B cell (primary cell): ENCODE data around the gene L3MBTL4. TPM values are rescaled to one million over a fixed set of nuclear protein-coding genes. Genes with fewer than 3 reads are reported as not detected.

Source experiments
- ATAC-seq: fragments of 200-7000 bp; cut with Tn5 transposase; one replicate; pipeline ENCODE4 v1.10.0; 2021; ENCODE audit warnings: low read depth, mild to moderate bottlenecking, moderate number of reproducible peaks, moderate library complexity
- CTCF ChIA-PET: fragments of 350-600 bp; sonication (Branson Sonifier 250); formaldehyde crosslinking; loops from one replicate; lab custom pipeline; 2021; ENCODE audit warnings: antibody characterized with exemption, inconsistent platforms; lab: Charles Lee
- POLR2A ChIA-PET: fragments of 350-600 bp; sonication (Branson Sonifier 250); formaldehyde crosslinking; loops from one replicate; lab custom pipeline; 2021; ENCODE audit warnings: antibody characterized with exemption; lab: Charles Lee
- DNase-seq: peaks from one replicate; pipeline ENCODE4 v3.0.0; 2013
- H2AFZ ChIP-seq: 2 replicates; pipeline ENCODE4 v1.6.1; 2012; ENCODE audit warnings: mild to moderate bottlenecking, low read depth, low read length; ENCODE audit not compliant: insufficient read depth, poor library complexity, severe bottlenecking
- H3K27ac ChIP-seq, 2 donors: 1 replicate in 1 of 2; 2 replicates in 1 of 2; pipeline ENCODE4 v1.5.1; 2012 to 2013; ENCODE audit warnings: low read length in 2 of 2, mild to moderate bottlenecking in 2 of 2, moderate library complexity in 1 of 2
- H3K27me3 ChIP-seq, 4 experiments: fragments of 200-600 bp in 1 of 4; sonication (generic) in 1 of 4; replicated peaks in 1 of 4; 1 replicate in 2 of 4; 2 replicates in 2 of 4; pipeline versions ENCODE4 v1.6.1 to v1.7.0; 2013 to 2016; ENCODE audit warnings: low read length in 3 of 4, mild to moderate bottlenecking in 2 of 4, mixed read lengths in 1 of 4, moderate library complexity in 1 of 4; ENCODE audit not compliant: insufficient read depth in 4 of 4, control insufficient read depth in 3 of 4; ENCODE audit errors: control extremely low read depth in 1 of 4
- H3K36me3 ChIP-seq, 2 experiments: replicated peaks in 1 of 2; 1 replicate in 1 of 2; 2 replicates in 1 of 2; pipeline versions ENCODE4 v1.6.1 to v1.7.1; 2013; ENCODE audit warnings: low read length in 1 of 2; ENCODE audit not compliant: insufficient read depth in 2 of 2, control insufficient read depth in 1 of 2; ENCODE audit errors: control extremely low read depth in 1 of 2, extremely low read depth in 1 of 2
- H3K4me1 ChIP-seq, 2 donors: fragments of 200-600 bp in 1 of 2; sonication (generic) in 1 of 2; 1 replicate in 1 of 2; 2 replicates in 1 of 2; pipeline versions ENCODE4 v1.5.1 to v1.6.1; 2013 to 2017; ENCODE audit warnings: low read length in 2 of 2; ENCODE audit not compliant: control insufficient read depth in 2 of 2, insufficient read depth in 2 of 2
- H3K4me2 ChIP-seq: replicated peaks from 2 replicates; pipeline ENCODE3; 2012; ENCODE audit warnings: mild to moderate bottlenecking, low read depth, low read length; ENCODE audit not compliant: poor library complexity, severe bottlenecking
- H3K4me3 ChIP-seq, 5 experiments: fragments of 200-600 bp in 1 of 5; sonication (generic) in 1 of 5; 1 replicate in 3 of 5; 2 replicates in 2 of 5; pipeline versions ENCODE4 v1.5.1 to v1.7.0; 2011 to 2016; ENCODE audit warnings: low read length in 4 of 5, mild to moderate bottlenecking in 4 of 5, low read depth in 2 of 5, control low read depth in 1 of 5, moderate library complexity in 1 of 5; ENCODE audit not compliant: insufficient read depth in 1 of 5; ENCODE audit errors: control extremely low read depth in 1 of 5, extremely low read depth in 1 of 5
- H3K79me2 ChIP-seq: fragments of 200-600 bp; sonication (generic); one replicate; pipeline ENCODE4 v1.6.0; 2016; ENCODE audit warnings: low read length; ENCODE audit not compliant: control insufficient read depth, insufficient read depth
- H3K9ac ChIP-seq: fragments of 200-600 bp; sonication (generic); 2 replicates; pipeline ENCODE4 v1.6.1; 2017; ENCODE audit warnings: mild to moderate bottlenecking, low read length, moderate library complexity
- H3K9me3 ChIP-seq, 3 donors: one replicate each; pipeline versions ENCODE4 v1.6.1 to v1.7.1; 2013; ENCODE audit warnings: low read length in 2 of 3; ENCODE audit not compliant: control insufficient read depth in 2 of 3, insufficient read depth in 1 of 3; ENCODE audit errors: control extremely low read depth in 1 of 3
- H4K20me1 ChIP-seq: 2 replicates; pipeline ENCODE4 v1.6.0; 2012; ENCODE audit warnings: mild to moderate bottlenecking, low read length; ENCODE audit not compliant: insufficient read depth, control insufficient read depth, poor library complexity, severe bottlenecking
- H3K27ac Mint-ChIP-seq: one replicate; pipeline ENCODE4 v1.8.0; 2021; ENCODE audit warnings: mixed read lengths
- H3K27me3 Mint-ChIP-seq: one replicate; pipeline ENCODE4 v1.8.0; 2021; ENCODE audit warnings: mixed read lengths
- H3K4me1 Mint-ChIP-seq: one replicate; pipeline ENCODE4 v1.8.0; 2021; ENCODE audit warnings: mixed read lengths
- H3K4me3 Mint-ChIP-seq: one replicate; pipeline ENCODE4 v1.8.0; 2021; ENCODE audit warnings: mixed read lengths
- H3K9me3 Mint-ChIP-seq: one replicate; pipeline ENCODE4 v1.8.0; 2022; ENCODE audit warnings: mixed read lengths; ENCODE audit not compliant: insufficient read depth
- CTCF ChIP-seq: fragments of 200-600 bp; IDR thresholded peaks from one replicate; pipeline ENCODE4 v1.8.0; 2022; ENCODE audit warnings: antibody characterized with exemption, mild to moderate bottlenecking
- EZH2 ChIP-seq: IDR thresholded peaks from 2 replicates; pipeline ENCODE4 v1.6.1; 2012; ENCODE audit warnings: borderline replicate concordance, low read depth, mild to moderate bottlenecking, moderate library complexity, low read length; ENCODE audit not compliant: insufficient read depth, poor library complexity, severe bottlenecking
- WGBS: methylation state at CpG from one replicate; pipeline ENCODE4 v1.1.5; 2013; ENCODE audit warnings: missing lambda C conversion rate; ENCODE audit not compliant: insufficient coverage; 5-methylcytosine and 5-hydroxymethylcytosine counted together
- intact Hi-C: fragments of 100-400 bp; cut with micrococcal nuclease; formaldehyde crosslinking; loops from one replicate; pipeline ENCODE4 v1.10.0; 2022
- polyA plus RNA-seq: library from polyadenylated mRNA; depleted of rRNA; stranded (reverse); fragments of >200 nt; gene quantifications from 2 replicates; pipeline ENCODE4 v1.2.3, GENCODE V29; 2012
- total RNA-seq, 2 donors: library from RNA; stranded (reverse); fragments of 120-200 nt in 1 of 2; gene quantifications; 1 replicate in 1 of 2; 2 replicates in 1 of 2; pipeline versions ENCODE4 v1.2.3 to v1.2.4, GENCODE V29; 2013 to 2022

Gene L3MBTL4
- total and polyA plus RNA-seq, 2 donors (not counting 1 experiment from before 2014, with no cell fraction given): 3.0 to 11.9 TPM

- Mint-ChIP-seq H3K27ac (no peak overlapping the region), H3K4me3 (no peak overlapping the region)
Observed at GRCh38 chr18:6023551-6023950, 391.2 kb downstream of the L3MBTL4 start.

GRCh38 chr18:6022845-6023244 lies 391.9 kb downstream of the L3MBTL4 start:
- H3K27ac Mint-ChIP-seq: no peak overlapping the region
- ATAC-seq (no peak), DNase-seq (no peak)
- ChIA-PET CTCF (no interaction called here), POLR2A (no interaction called here)
- Histone ChIP-seq H3K27ac (no peak overlapping the region), H3K79me2 (no peaks in the 10 kb centered on the region), H3K9ac (no peak overlapping the region), H3K4me3 (no peak overlapping the region), H2AFZ (no peak overlapping the region), H3K9me3 (peaks cover 0 to 3% (median 0%) of the 10 kb centered on the region in 3 donors), H4K20me1 (no peaks in the 10 kb centered on the region), H3K4me2 (no peak overlapping the region), H3K27me3 (no peaks in the 10 kb centered on the region), H3K36me3 (no peaks in the 10 kb centered on the region), H3K4me1 (no peaks in the 10 kb centered on the region)
- no peak for TF ChIP-seq EZH2
- no peaks in the 10 kb centered on the region for H3K27me3 Mint-ChIP-seq
- intact Hi-C loops: no loop called here
- 80% methylated on average over 3 of the region's 5 CpGs for WGBS
- H3K4me1 Mint-ChIP-seq: no peaks in the 10 kb centered on the region
- H3K4me3 Mint-ChIP-seq: no peak overlapping the region
- no peaks in the 10 kb centered on the region for H3K9me3 Mint-ChIP-seq

More at GRCh38 chr18:6023551-6023950, 391.2 kb downstream of the L3MBTL4 start:
- Histone ChIP-seq H3K9ac (no peak overlapping the region), H2AFZ (no peak overlapping the region), H3K36me3 (no peaks in the 10 kb centered on the region), H3K4me1 (no peaks in the 10 kb centered on the region), H3K79me2 (no peaks in the 10 kb centered on the region), H3K9me3 (peaks cover 0 to 3% (median 0%) of the 10 kb centered on the region in 3 donors), H3K4me2 (no peak overlapping the region), H3K27ac (no peak overlapping the region), H3K27me3 (no peaks in the 10 kb centered on the region), H4K20me1 (no peaks in the 10 kb centered on the region), H3K4me3 (no peak overlapping the region)
- WGBS: 94% methylated on average over 3 of the region's 7 CpGs
- Mint-ChIP-seq H3K4me1 (no peaks in the 10 kb centered on the region), H3K27me3 (no peaks in the 10 kb centered on the region), H3K9me3 (no peaks in the 10 kb centered on the region)
- no peak for TF ChIP-seq CTCF
- TF ChIP-seq EZH2: no peak
- no peak for ATAC-seq
- no peak for DNase-seq
- ChIA-PET POLR2A (no interaction called here), CTCF (no interaction called here)
- intact Hi-C loops: no loop called here
